GM21737 (cell line): ENCODE data around the gene TNFRSF17.
"Not testable (repeated sequence)": the region's sequence is repeated elsewhere in the genome, so short reads cannot be mapped to it uniquely, and the experiment has no call there.

Experiments
- ATAC-seq: cut with Tn5 transposase; IDR thresholded peaks from one replicate; pipeline ENCODE4 v1.9.1; 2021; ENCODE audit warnings: mild to moderate bottlenecking, moderate library complexity; ENCODE audit not compliant: unreplicated experiment

Gene TNFRSF17

GRCh38 chr16:11964761-11965551, at the start of gene TNFRSF17:
Gene TNFRSF17 (plus strand): TSS chr16:11965210. CDS start chr16:11965325, 115 bp downstream.
- peak; percentile 72 for ATAC-seq

GRCh38 chr16:11915644-11916523, 49.1 kb upstream of the TNFRSF17 start, which contains the start of gene GSPT1:
Gene GSPT1 (minus strand): TSS chr16:11915956. CDS start chr16:11915720, 236 bp downstream.
- ATAC-seq = peak; percentile 85

GRCh38 chr16:11916524-11917285, 48.3 kb upstream of the TNFRSF17 start:
- ATAC-seq = no peak

GRCh38 chr16:11924046-11924445, 41.0 kb upstream of the TNFRSF17 start:
- not testable (repeated sequence) for ATAC-seq

GRCh38 chr16:11927350-11927749, 37.7 kb upstream of the TNFRSF17 start:
- not testable (repeated sequence) for ATAC-seq

GRCh38 chr16:11941945-11942344, 23.1 kb upstream of the TNFRSF17 start, which contains the start of gene NPIPB2:
Gene NPIPB2 (minus strand): TSS chr16:11942045. CDS start chr16:11942045, 0 bp downstream.
- not testable (repeated sequence) for ATAC-seq

GRCh38 chr16:11946433-11946832, 18.6 kb upstream of the TNFRSF17 start:
- ATAC-seq = no peak

GRCh38 chr16:11948819-11949218, 16.2 kb upstream of the TNFRSF17 start:
- no peak for ATAC-seq

GRCh38 chr16:11949527-11949926, 15.5 kb upstream of the TNFRSF17 start:
- ATAC-seq = peak; percentile 82

- ATAC-seq = no peak
These were observed 14.6 kb upstream of the TNFRSF17 start for GRCh38 chr16:11950388-11950787.

- ATAC-seq = not testable (repeated sequence)
These were observed 11.4 kb upstream of the TNFRSF17 start for GRCh38 chr16:11953576-11953975.

GRCh38 chr16:11955713-11956123, 9.3 kb upstream of the TNFRSF17 start:
- no peak for ATAC-seq

- ATAC-seq = no peak
These were observed 8.5 kb upstream of the TNFRSF17 start for GRCh38 chr16:11956558-11956957.

- ATAC-seq = no peak
These were observed 7.2 kb upstream of the TNFRSF17 start for GRCh38 chr16:11957591-11958395.

- not testable (repeated sequence) for ATAC-seq
These were observed 2.6 kb upstream of the TNFRSF17 start for GRCh38 chr16:11962457-11962856.

GRCh38 chr16:11962978-11963377, 2.0 kb upstream of the TNFRSF17 start:
- not testable (repeated sequence) for ATAC-seq

GRCh38 chr16:11963706-11964105, 1.3 kb upstream of the TNFRSF17 start:
- ATAC-seq = no peak

GRCh38 chr16:11966173-11966572, 1.2 kb downstream of the TNFRSF17 start:
- ATAC-seq = no peak

GRCh38 chr16:11967195-11967911, 2.3 kb downstream of the TNFRSF17 start:
- ATAC-seq = no peak
